Measurements from ENCODE around the gene ZNF236.

DNA sequence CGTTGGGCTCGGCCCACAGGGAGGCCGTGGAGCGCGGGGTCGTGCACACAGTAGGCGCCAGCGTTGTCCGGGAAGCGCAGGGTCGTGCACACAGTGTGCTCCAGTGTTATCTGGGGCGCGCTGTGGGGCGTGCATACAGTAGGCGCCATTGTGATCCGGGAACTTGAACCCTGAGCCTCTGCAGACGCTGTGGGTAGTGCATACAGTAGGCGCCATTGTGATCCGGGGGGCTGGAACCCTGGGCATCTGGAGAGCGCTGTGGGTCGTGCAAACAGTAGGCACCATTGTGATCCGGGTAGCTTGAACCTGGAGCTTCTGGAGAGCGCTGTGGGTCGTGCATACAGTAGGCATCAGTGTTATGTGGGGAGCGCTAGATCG is 793 bp downstream of the ZNF236 start:
- TF ChIP-seq EZH2 (IDR thresholded peaks at IDR 0.05; ENCODE audit: borderline replicate concordance, insufficient read depth, low read length, poor library complexity, severe bottlenecking): no peak
- TF ChIP-seq, protein P1, sequence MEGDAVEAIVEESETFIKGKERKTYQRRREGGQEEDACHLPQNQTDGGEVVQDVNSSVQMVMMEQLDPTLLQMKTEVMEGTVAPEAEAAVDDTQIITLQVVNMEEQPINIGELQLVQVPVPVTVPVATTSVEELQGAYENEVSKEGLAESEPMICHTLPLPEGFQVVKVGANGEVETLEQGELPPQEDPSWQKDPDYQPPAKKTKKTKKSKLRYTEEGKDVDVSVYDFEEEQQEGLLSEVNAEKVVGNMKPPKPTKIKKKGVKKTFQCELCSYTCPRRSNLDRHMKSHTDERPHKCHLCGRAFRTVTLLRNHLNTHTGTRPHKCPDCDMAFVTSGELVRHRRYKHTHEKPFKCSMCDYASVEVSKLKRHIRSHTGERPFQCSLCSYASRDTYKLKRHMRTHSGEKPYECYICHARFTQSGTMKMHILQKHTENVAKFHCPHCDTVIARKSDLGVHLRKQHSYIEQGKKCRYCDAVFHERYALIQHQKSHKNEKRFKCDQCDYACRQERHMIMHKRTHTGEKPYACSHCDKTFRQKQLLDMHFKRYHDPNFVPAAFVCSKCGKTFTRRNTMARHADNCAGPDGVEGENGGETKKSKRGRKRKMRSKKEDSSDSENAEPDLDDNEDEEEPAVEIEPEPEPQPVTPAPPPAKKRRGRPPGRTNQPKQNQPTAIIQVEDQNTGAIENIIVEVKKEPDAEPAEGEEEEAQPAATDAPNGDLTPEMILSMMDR (IDR thresholded peaks at IDR 0.05; ENCODE audit: poor library complexity, severe bottlenecking): no peak

Data from neural cell (in vitro differentiated cells).